ENCODE measurements around the gene LRP10.

The LRP10 gene

GRCh38 chr14:22923746-22924145, 52.2 kb downstream of the LRP10 start:
- no peak for DNase-seq

- DNase-seq, result no peak
Measured at GRCh38 chr14:22925513-22925912, 54.0 kb downstream of the LRP10 start.

GRCh38 chr14:22926316-22926715, 54.8 kb downstream of the LRP10 start:
- DNase-seq, result no peak

GRCh38 chr14:22928237-22929103, 56.9 kb downstream of the LRP10 start:
- no peak for DNase-seq

GRCh38 chr14:22929104-22929960, 57.8 kb downstream of the LRP10 start, which contains the start of gene PRMT5:
PRMT5 (minus strand) TSS chr14:22929376; CDS start chr14:22929361, 15 bp downstream.
- DNase-seq, result peak; percentile 100

- DNase-seq, result no peak
Measured at GRCh38 chr14:22929961-22930364, 58.4 kb downstream of the LRP10 start.

All from NCI-H1092 (cell line).